HG03196 (cell line): ENCODE results near the gene CCDC88B.

ENCODE experiments used
- ATAC-seq: cut with Tn5 transposase; IDR thresholded peaks from one replicate; pipeline ENCODE4 v1.9.1; 2021; ENCODE audit not compliant: unreplicated experiment

Gene CCDC88B

DNA sequence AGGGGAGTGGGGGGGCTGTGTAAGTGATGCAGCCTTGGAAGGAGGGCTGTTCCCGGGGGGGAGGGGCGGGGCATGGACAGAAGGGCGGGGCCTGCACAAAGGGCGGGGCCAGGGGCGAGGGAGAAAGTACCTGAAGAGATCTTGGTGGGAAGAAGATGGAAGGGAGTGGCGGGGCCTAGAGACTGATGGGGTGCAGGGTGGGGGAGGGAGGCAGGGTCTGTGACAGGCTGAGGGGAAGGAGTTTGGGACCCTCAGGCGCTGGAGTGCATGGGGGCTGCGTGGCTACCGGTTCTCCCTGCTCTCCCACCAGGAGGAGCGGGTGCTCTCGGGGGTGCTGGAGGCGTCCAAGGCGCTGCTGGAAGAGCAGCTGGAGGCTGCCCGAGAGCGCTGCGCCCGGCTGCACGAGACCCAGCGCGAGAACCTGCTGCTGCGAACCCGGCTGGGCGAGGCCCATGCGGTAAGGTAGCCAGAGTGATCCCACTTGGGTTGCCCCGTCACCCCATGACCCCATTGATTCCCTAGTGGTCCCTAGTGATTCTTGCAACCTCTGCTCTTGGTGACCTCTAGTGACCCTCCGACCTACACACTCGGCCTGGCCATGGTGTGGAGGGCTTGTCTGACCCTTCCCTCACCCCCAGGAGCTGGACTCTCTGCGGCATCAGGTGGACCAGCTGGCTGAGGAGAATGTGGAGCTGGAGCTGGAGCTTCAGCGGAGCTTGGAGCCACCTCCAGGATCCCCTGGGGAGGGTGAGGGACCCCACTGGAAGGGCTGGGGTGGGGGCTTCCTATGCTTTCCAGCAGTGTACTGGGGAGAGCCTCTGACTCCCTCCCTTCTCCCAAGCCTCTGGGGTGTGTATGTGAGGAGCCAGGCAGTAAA lies 3.1 kb downstream of the CCDC88B start:
- ATAC-seq: no peak

DNA sequence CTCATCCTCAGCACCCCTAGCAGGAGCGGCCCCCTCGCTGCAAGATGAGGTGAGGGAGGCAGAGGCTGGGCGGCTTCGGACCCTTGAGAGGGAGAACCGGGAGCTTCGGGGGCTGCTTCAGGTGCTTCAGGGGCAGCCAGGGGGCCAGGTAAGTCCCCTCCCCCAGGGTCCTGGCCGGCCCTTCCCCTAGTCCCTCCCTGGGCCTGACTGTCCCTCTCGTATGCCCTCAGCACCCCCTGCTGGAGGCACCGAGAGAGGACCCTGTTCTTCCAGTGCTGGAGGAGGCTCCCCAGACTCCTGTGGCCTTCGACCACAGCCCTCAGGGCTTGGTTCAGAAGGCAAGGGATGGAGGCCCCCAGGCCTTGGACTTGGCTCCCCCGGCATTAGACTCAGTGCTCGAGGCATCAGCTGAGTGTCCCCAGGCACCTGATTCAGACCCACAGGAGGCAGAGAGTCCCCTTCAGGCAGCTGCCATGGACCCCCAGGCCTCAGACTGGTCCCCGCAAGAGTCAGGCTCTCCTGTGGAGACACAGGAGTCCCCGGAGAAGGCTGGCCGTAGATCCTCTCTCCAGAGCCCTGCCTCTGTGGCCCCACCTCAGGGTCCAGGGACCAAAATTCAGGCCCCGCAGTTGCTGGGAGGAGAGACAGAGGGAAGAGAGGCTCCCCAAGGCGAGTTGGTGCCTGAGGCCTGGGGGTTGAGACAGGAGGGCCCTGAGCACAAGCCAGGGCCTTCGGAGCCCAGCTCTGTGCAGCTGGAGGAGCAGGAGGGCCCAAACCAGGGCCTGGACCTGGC lies 4.0 kb downstream of the CCDC88B start:
- no peak for ATAC-seq

DNA sequence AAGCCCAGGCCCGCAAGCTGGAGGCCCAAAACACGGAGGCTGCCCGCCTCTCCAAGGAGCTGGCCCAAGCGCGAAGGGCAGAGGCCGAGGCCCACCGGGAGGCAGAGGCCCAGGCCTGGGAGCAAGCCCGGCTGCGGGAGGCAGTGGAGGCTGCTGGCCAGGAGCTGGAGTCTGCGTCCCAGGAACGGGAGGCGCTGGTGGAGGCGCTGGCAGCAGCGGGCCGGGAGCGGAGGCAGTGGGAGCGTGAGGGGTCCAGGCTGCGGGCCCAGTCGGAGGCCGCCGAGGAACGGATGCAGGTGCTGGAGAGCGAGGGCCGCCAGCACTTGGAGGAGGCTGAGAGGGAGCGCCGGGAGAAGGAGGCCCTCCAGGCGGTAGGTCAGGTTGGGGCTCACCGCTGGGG lies 4.8 kb downstream of the CCDC88B start:
- no peak for ATAC-seq

DNA sequence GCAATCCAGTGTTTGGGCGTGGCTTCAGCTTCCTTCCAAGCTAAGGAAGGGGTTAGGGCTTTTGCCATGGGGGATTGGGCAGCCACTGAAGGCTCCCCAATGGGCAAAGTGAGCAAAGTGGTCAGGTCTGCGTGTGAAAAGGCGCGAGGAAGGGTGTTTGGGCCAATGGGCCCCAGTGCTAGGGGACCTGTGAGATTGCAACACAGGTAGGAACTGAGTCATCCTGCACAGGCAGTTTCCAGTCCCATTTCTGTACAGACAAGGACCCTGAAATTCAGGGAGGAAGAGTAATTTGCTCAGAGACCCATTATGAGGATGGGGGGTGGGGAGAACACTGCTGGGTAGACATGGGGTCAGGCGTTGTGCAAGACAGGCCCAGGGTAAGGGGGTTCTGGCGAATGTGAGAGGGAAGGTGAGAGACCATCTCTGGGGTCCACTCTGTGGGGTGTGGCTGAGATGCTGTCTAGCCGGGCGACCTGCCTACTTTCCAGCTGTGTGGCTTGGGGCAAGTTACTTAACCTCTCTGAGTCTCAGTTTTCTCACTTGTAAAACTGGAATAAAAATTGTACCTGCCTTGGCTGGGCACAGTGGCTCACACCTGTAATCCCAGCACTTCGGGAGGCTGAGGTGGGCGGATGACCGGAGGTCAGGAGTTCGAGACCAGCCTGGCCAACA lies 7.3 kb downstream of the CCDC88B start:
- ATAC-seq: no peak

DNA sequence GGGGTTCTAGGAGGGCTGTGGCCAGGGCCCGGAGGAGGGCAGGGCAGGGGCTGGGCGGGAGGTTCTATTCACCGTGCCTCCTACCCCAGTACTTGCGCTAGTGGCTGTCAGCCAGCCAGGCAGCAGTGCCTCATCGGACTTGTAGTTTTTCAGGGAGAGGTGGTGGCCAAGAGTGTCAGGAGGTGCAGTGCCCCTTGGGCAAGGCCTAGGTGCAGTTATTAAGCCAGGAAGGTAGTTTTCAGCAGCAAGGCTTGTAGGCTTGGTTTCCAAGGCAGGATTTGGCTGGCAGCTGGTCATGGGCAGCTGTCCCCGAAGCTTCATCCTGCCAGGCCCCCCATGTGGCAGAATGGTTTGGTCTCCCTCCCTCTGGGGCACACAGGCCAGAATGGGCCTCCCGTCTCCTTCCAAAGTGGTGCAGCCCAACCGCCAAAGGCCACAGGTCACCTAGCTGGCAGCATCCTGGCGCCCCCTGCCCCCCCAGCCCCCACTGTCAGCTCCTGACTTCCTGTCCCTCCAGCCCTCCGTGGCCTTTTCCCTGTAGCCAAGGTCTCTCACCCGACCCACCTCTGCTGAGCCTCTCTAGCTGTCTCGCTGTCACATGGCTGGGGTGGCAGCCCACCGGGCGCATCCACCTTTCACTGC lies 8.5 kb downstream of the CCDC88B start:
- no peak for ATAC-seq

DNA sequence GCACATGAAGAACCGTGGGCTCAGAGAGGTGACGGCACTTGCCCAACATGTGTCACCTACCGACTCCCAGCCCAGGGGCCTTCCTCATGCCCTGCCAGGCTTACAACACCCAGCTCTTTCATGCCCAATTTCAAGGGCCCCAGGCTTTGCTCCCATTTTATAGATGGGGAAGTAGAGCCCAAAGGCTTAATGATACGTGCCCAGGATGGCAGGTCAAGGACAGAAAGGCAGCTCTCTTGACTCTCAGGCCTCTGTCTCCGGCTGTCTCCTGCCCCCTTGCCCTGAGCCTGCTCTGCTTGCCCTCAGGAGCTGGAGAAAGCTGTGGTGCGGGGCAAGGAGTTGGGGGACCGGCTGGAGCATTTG lies 9.0 kb downstream of the CCDC88B start:
- ATAC-seq: no peak

DNA sequence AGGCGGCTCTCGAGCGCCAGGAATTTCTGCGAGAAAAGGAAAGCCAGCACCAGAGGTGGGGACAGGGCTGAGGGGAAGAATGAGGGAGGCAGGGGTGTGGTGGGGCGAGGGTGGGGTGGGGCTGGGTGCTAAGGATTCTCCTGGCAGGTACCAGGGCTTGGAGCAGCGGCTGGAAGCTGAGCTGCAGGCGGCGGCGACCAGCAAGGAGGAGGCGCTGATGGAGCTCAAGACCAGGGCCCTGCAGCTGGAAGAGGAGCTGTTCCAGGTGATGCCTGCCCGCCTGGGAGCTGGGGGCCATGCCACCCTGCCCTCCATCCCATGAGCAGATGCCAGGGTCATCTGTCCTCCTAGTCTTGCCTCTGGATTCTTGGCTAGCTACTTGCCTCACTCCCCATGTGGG lies 9.4 kb downstream of the CCDC88B start:
- ATAC-seq: no peak

DNA sequence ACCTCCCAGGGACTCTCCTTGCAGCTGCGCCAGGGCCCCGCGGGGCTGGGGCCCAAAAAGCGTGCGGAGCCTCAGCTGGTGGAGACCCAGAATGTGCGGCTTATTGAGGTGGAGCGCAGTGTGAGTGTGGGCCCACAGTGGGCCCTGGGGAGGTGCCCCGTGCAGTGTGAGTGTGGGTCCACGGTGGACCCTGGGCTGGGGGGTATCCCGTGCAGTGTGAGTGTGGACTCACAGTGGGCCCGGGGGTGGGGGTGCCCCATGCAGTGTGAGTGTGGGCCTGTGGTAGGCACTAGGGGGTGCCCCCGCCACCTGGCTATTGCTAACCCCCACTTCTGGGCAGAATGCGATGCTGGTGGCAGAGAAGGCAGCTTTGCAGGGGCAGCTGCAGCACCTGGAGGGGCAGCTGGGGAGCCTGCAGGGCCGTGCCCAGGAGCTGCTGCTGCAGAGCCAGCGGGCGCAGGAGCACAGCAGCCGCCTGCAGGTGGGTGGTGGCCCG lies 11.2 kb downstream of the CCDC88B start:
- ATAC-seq: no peak

DNA sequence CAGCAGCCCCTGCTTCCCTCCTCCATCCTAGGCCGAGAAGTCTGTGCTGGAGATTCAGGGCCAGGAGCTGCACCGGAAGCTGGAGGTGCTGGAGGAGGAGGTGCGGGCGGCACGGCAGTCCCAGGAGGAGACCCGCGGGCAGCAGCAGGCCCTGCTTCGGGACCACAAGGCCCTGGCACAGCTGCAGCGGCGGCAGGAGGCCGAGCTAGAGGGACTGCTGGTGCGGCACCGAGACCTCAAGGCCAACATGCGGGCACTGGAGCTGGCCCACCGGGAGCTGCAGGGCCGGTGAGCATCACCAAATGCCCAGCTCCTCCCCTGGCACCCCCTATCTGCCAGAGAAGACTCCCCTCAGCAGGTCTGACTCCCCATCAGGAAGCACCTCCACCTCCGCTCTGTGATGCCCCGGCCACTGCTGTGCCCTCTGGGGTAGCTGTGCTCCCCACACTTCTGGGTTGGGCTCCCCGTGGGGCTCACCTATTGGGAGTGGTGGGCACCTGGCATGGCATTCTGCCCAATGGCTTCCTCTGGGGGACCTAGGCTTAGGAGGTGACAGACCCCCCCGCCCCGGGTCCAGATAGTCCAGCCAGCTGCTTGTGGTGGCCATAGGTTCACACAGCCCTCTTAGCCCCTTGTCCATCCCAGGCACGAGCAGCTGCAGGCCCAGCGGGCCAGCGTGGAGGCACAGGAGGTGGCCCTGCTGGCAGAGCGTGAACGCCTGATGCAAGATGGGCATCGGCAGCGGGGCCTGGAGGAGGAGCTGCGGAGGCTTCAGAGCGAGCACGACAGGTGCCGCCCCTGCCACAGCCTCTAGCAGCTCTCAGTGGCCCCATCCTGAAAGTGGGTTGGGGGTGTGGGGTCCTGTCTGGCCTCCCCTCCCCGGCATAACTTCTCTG lies 12.3 kb downstream of the CCDC88B start:
- no peak for ATAC-seq

DNA sequence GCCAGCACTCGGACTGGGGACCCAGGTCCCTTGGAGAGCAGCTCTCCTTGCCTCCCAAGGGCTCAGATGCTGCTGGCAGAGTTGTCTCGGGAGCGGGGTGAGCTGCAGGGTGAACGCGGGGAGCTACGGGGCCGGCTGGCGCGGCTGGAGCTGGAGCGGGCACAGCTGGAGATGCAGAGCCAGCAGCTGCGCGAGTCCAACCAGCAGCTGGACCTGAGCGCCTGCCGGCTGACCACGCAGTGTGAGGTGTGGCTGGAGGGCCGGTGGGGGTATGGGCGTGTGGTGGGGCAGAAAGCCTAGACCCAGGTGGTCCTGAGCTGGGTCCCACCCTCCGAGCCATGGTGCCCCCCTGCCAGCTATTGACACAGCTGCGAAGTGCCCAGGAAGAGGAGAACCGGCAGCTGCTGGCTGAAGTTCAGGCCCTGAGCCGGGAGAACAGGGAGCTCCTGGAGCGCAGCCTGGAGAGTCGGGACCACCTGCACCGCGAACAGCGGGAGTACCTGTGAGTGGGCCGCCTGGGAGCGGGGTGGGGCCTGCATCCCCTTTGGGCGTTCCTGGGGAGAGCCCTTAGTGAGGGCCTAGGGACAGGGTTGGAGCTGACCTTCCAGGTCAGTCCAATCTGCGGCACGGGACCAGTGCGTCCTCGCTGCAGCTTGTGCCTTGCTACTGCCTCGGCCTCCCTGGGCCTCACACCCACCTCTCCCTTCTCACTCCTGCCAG lies 13.2 kb downstream of the CCDC88B start:
- ATAC-seq: no peak

DNA sequence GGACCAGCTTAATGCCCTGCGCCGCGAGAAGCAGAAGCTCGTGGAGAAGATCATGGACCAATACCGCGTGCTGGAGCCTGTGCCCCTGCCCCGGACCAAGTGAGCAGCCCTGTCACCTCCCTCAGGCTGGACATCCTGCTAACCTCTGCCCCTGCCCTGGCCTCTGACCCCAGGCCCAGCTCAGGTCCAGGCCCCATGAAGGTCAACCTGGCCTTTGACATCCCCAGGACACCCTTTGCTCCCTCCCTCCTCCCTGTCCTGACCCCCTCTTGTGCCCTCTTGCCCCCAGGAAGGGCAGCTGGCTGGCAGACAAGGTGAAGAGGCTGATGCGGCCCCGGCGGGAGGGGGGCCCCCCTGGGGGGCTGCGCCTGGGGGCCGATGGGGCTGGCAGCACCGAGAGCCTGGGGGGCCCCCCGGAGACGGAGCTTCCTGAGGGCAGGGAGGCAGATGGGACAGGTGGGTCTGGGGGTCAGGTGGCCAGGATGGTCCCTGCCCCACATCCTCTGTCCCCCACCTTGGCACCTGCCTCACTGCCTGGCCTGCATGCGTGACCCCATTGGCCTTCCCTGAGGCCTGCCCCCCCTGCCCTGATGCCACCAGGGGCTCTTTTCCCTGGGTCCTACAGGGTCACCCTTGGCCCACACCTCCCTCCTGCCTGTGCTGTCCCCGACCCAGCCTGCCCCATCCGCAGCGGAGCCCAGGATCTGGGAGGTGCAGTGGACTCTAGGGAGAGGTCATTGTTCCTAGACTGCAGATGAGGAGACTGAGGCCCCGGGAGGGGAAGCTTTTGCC lies 13.9 kb downstream of the CCDC88B start:
- ATAC-seq: no peak

DNA sequence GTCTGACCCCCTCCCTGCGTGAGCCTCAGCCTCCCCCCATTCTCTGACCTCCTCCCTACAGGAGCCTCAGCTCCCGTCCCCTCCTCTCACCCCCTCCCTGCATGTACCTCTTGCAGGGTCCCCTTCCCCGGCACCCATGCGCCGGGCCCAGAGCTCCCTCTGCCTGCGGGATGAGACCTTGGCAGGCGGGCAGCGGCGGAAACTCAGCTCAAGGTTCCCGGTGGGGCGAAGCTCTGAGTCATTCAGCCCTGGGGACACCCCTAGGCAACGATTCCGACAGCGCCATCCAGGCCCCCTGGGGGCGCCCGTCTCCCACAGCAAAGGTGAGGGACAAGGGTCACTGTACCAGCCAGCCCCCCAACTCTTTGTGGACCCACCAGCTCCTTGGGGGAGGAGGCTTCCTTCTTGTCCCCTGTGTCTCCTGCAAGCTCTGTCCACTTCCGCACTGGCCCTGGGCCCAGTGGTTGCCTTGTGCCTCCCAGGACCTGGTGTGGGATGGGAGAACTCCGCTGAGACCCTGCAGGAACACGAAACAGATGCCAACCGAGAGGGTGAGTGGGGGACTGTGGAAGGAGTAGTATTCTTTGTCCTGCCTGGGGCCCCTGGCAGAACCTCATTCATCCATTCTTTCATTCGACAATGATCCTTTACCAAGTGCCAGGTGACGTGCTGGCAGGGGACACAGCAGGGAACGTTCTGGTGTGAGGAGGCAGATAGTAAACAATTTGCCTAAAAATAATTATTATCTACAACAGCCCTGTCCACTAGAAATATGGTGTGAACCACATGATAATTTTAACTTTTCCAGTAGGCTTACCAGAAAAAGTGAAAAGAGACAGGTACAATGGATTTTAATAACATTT lies 15.3 kb downstream of the CCDC88B start:
- ATAC-seq: no peak

DNA sequence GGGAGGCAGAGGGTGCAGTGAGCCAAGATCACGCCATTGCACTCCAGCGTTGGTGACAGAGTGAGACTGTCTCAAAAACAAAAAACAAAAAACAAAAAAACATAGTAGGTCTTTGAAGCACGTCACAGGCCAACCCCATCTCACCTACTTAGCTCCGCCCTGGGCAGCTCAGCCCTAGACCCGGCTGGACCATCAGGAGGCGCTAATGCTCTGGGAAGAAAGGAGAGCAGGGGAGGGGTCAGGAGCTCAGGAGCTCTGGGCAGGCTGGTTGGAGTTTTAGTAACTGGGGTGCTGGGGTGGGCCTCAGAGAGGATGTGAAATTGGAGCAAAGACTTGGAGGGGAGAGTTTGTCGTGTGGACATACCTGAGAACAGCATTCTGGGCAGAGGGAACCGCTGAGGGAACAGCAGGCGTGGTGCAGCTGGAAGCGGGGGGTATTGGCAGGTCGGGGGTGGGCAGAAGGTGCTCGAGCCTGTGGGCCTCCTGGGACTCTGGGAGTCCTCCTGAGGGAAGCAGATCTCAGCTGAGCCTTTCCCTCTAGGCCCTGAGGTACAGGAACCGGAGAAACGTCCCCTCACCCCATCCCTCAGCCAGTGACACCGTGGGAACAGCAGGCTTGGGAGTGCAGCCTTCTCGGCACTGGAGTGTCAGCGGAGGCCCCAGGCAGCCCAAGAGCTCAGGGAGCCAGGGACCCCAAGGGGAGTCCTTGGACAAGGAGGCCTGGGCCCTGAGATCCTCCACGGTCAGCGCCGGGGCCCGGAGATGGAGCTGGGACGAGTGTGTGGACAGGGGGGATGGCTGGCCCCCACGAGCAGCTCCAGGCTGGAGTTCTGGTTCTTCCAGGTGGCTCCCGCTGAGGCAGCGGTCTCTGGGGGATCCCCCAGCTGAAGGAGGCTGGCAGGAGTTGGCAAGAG lies 16.8 kb downstream of the CCDC88B start:
- no peak for ATAC-seq

DNA sequence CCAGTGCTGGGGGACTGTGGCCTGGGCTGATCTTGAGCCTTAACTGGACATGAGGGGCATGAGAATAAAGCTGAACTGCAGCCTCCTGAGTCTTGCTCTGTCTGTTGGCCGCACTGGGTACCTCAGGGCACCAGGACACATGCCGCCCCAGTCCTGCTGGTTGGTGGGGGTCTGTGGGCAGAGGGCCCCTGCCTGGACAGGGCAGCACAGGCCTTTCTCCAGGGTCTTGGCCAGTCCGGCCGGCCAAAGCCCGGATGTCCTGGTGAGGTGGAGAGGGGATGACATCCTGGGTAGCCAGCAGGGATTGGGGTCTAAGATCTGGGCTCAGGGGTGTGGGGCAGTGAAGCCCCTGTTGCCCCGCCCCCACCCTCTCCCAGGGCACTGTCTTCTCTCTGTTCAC lies 17.4 kb downstream of the CCDC88B start:
- ATAC-seq: no peak

DNA sequence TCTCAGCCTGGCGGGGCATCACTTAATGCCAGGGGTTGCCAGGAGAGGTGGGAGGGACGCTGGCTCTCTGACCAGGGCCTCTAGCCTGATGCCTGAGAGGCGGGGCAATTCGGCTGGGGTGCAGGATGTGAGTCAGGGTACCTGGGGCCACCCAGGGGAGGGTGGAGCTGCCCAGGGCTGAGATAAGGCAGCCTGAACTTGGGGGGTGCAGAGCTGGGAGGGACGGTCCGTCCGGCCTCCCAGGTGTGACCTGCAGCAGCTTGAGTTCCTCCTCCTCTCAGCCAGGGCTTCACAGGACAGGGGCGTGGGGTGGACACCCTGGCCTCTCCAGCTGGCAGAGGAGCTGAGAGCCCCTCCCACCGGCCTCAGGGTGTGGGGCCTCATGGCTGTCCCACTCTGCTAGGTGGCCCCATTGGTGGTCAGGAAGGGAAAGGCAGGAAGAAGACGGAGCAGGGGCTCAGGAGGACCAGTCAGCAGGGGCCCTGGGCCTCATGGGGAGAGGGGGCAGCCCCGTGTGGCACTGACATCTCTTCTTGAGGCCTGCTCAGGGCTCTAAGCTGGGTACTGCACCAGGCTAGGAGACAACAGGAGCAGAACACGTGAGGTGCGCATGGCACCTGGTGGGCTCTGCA lies 18.0 kb downstream of the CCDC88B start:
- no peak for ATAC-seq

DNA sequence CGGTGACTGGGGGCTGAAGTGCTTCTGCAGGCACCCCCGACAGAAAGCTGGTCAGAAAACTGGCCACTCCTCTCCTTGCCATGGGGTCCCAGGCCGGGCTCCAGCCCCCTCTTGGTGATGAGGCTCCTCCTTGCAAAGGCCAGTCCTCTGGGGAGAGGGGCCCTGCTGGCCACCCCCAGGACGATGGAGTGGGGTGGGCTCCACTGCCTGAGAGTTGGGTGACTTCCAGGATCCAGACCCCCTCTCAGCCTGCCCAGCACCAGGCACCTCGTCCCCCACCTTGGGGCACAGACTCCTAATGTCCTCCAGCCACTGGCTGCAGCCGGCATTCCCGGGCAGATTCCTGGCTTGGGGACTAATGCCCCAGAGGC lies 18.5 kb downstream of the CCDC88B start:
- no peak for ATAC-seq
